AG09309 (cell line): ENCODE measurements around the gene SLC2A13.
"Not testable (repeated sequence)": the region's sequence is repeated elsewhere in the genome, so short reads cannot be mapped to it uniquely, and the experiment has no call there.

Source experiments
- DNase-seq: peaks from one replicate; pipeline ENCODE4 v3.0.0-alpha.2; 2010; ENCODE audit warnings: low read depth
- H3K4me3 ChIP-seq: 2 replicates; pipeline ENCODE4 v1.5.1; 2011; ENCODE audit warnings: mild to moderate bottlenecking, low read depth, low read length, moderate library complexity; ENCODE audit not compliant: control insufficient read depth
- TF ChIP-seq, protein P1 (sequence below): IDR thresholded peaks from 2 replicates; pipeline ENCODE4 v1.5.1; 2011; ENCODE audit warnings: mild to moderate bottlenecking, low read depth, low read length, inconsistent platforms; ENCODE audit not compliant: insufficient read depth, control insufficient read depth; ENCODE audit errors: missing control alignments

The SLC2A13 gene

DNA sequence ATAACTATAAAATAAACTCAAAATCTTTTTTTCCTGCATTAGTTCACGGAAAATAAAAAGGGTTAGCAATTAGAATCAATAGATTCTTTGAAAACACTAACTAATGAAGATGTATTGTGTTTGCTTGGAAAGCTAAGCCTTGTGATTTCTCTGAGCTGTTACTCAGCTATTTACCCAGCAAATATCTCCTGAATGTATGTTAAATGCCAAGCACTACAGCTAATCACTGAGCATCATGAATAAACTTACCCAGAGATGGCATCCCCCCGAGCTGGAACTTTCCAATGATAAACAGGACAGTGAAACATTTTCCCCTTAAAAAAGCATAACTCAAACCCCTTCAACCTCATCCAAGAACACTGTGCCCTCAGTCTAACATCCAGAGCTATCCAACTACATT, 71.2 kb downstream of the SLC2A13 start:
- TF ChIP-seq, protein P1, sequence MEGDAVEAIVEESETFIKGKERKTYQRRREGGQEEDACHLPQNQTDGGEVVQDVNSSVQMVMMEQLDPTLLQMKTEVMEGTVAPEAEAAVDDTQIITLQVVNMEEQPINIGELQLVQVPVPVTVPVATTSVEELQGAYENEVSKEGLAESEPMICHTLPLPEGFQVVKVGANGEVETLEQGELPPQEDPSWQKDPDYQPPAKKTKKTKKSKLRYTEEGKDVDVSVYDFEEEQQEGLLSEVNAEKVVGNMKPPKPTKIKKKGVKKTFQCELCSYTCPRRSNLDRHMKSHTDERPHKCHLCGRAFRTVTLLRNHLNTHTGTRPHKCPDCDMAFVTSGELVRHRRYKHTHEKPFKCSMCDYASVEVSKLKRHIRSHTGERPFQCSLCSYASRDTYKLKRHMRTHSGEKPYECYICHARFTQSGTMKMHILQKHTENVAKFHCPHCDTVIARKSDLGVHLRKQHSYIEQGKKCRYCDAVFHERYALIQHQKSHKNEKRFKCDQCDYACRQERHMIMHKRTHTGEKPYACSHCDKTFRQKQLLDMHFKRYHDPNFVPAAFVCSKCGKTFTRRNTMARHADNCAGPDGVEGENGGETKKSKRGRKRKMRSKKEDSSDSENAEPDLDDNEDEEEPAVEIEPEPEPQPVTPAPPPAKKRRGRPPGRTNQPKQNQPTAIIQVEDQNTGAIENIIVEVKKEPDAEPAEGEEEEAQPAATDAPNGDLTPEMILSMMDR: no peak
- no peak overlapping the region for H3K4me3 ChIP-seq
- DNase-seq: no peak

DNA sequence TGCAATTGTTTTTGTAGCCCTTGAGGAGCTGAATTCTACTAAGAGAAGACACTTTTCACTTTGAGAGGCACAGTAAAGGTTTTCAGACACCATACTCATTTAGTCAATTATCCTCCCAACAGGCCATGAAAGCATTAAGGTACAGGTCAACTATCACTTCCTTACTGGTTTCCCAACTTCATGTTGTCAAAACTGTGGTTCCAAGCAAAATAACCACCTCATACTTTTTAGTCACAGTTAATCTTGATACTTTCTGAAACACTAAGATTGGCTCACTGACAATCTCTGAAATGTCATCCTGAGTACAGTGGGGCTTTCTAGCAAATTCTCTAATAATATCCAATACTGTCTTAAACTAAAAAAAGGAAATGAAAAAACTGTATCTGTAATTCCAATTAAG, 71.7 kb downstream of the SLC2A13 start:
- no peak overlapping the region for H3K4me3 ChIP-seq
- no peak for DNase-seq
- TF ChIP-seq, protein P1: no peak

DNA sequence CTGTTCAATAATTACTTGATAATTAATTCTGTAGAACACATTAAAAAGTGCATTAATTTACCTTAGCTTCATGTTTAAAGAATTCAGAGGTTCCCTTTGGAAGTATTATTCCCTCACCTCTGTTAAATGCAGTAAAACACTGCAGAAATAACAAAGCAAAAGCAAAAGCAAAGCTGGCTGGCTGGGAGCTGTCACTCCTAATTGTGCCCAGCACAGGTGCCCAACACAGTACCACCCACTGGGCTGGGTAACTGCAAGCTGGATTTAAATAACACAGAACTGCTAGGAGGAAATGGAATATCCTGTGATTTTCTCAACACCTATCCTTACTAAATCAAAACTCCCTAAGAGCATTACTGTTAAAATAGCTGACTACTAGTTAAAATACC, 72.6 kb downstream of the SLC2A13 start:
- H3K4me3 ChIP-seq: no peak overlapping the region
- TF ChIP-seq, protein P1: no peak
- no peak for DNase-seq

DNA sequence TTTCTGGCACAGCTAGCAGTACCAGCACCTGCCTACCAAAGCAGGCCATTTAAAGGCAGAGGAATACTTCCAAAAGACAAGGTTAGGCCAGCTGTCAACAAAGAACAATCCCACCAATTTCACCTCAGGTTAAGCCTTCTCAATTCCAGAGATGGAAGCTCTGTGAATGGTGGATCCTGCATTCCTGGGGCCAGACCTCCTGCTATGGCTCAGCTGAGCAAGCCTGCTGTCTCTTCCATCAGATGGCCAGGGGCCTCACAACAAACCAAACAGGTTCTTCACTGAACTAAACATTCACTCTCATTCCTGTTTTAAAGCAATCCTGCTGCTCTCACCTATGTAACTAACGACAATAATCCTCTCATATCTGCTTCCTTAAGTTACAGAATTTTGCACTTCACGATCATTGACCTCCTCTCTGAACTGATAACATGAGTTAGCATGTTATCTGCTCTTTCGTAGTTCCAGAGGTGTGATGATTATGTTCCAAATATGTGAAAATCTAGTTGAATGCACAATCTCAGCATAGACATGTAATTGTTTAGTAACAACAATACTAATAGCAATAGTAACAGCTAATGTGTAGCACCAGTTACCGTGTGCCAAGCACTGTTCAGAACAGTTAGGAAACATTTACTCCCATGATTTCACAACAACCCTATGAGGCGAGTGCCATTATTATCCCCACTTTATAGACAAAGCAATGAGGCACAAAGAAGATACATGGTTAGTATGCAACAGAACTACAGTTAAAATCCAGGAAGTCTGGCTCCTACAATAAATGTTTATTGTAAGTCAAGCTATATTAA, 73.2 kb downstream of the SLC2A13 start:
- H3K4me3 ChIP-seq: no peak overlapping the region
- DNase-seq: no peak
- TF ChIP-seq, protein P1: no peak

DNA sequence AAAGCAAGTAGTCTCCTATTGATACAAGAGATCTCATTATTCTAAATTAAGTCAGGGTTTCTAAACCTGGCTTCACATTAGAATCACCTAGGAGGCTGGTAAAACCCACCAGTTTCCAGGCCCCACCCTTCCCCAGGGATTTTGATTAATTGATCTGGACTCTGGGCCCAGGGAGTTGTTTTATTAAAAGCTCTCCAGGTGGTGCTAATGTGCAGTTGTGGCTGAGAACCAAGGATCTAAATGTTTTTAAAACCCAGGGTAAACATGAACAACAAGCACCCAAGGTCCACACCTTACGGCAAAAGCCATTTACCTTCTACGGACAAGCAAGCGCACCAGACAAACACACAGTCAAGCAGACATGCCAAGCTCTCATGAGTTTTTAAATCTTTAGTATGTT, 73.9 kb downstream of the SLC2A13 start:
- DNase-seq: no peak
- TF ChIP-seq, protein P1: no peak
- no peak overlapping the region for H3K4me3 ChIP-seq

DNA sequence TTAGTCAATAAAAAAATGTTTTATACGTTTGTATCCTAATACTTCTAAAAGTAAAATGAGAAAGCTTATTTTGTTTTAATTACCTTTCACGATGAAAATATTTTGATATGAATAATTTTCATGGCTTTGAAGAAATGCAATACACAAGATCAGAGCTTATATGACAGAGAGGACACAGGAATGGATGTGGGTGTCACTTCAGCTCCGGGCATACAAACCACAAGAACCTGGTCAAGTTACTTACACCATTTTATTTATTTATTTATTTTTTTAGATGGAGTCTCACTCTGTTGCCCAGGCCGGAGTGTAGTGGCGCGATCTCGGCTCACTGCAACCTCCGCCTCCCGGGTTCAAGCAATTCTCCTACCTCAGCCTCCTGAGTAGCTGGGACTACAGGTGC, 74.9 kb downstream of the SLC2A13 start:
- H3K4me3 ChIP-seq, DNase-seq: not testable (repeated sequence)

DNA sequence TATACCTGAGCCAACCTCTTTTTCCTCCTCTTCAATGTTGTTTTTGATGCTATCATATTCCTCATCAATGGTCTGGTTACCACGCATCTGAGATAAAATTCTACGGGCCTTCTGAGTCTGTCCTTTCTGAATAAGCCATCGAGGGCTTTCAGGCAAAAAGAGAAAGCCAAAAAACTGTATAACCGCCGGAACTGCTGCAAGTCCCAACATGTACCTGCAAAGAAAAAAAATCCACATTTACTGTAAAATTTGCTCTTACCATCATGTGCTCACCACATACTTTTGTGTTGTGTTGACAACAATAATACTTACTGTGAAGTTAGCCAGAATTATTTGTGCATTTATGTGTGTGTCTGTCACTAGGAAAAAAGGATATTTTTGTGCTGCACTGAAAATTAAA, 77.6 kb downstream of the SLC2A13 start:
- TF ChIP-seq, protein P1: no peak
- no peak overlapping the region for H3K4me3 ChIP-seq
- DNase-seq: no peak
